ENCODE measurements around the gene GPR183.

The GPR183 gene

GRCh38 chr13:99339230-99339721 lies 32.1 kb upstream of the GPR183 start:
- no peak for DNase-seq

- DNase-seq, result no peak
Observed at GRCh38 chr13:99335603-99336002, 28.4 kb upstream of the GPR183 start.

GRCh38 chr13:99335087-99335486 lies 27.9 kb upstream of the GPR183 start:
- no peak for DNase-seq

GRCh38 chr13:99334221-99334620 lies 27.0 kb upstream of the GPR183 start:
- DNase-seq, result no peak

GRCh38 chr13:99332456-99332855 lies 25.3 kb upstream of the GPR183 start:
- DNase-seq, result no peak

- no peak for DNase-seq
Observed at GRCh38 chr13:99331881-99332293, 24.7 kb upstream of the GPR183 start.

- no peak for DNase-seq
Observed at GRCh38 chr13:99330942-99331341, 23.7 kb upstream of the GPR183 start.

GRCh38 chr13:99329477-99329876 lies 22.3 kb upstream of the GPR183 start:
- no peak for DNase-seq

- no peak for DNase-seq
Observed at GRCh38 chr13:99327761-99328160, 20.6 kb upstream of the GPR183 start.

GRCh38 chr13:99327126-99327525 lies 19.9 kb upstream of the GPR183 start:
- DNase-seq, result no peak

GRCh38 chr13:99326012-99326411 lies 18.8 kb upstream of the GPR183 start:
- no peak for DNase-seq

- no peak for DNase-seq
Observed at GRCh38 chr13:99323488-99323887, 16.3 kb upstream of the GPR183 start.

GRCh38 chr13:99322297-99323103 lies 15.3 kb upstream of the GPR183 start:
- DNase-seq, result no peak

- DNase-seq, result no peak
Observed at GRCh38 chr13:99321709-99322108, 14.5 kb upstream of the GPR183 start.

GRCh38 chr13:99320693-99321481 lies 13.7 kb upstream of the GPR183 start:
- no peak for DNase-seq

GRCh38 chr13:99316657-99317256 lies 9.6 kb upstream of the GPR183 start:
- no peak for DNase-seq

GRCh38 chr13:99316224-99316623 lies 9.0 kb upstream of the GPR183 start:
- DNase-seq, result no peak

- DNase-seq, result no peak
Observed at GRCh38 chr13:99315186-99315585, 8.0 kb upstream of the GPR183 start.

GRCh38 chr13:99314640-99315176 lies 7.5 kb upstream of the GPR183 start:
- DNase-seq, result no peak

- no peak for DNase-seq
Observed at GRCh38 chr13:99313941-99314340, 6.7 kb upstream of the GPR183 start.

GRCh38 chr13:99313501-99313900 lies 6.3 kb upstream of the GPR183 start:
- DNase-seq, result no peak

- DNase-seq, result no peak
Observed at GRCh38 chr13:99312493-99312883, 5.3 kb upstream of the GPR183 start.

- no peak for DNase-seq
Observed at GRCh38 chr13:99311748-99312492, 4.7 kb upstream of the GPR183 start.

All from NCI-H524 (cell line).